ENCODE measurements around the gene RPL10. TPM values are rescaled to one million over a fixed set of nuclear protein-coding genes. Genes with fewer than 3 reads are reported as not detected.

The RPL10 gene

Small RNAs within 50 kb of the gene (small RNA-seq; reads per million reads assigned to genes)
- not detected for gene MIR6858
- not detected for gene SNORA70
